SU-DHL-6 (cell line): ENCODE measurements around the gene SEM1.

Experiments
- H2AFZ ChIP-seq: fragments of 200-600 bp; sonication (generic); 2 replicates; pipeline ENCODE4 v1.6.1; 2014; ENCODE audit warnings: low read depth, mild to moderate bottlenecking, moderate library complexity, mixed read lengths, antibody characterized with exemption, low read length; ENCODE audit not compliant: severe bottlenecking
- H3F3A ChIP-seq: fragments of 200-600 bp; shearing (Covaris generic); 2 replicates; pipeline ENCODE4 v1.6.0; 2016; ENCODE audit warnings: antibody characterized with exemption, mild to moderate bottlenecking; ENCODE audit not compliant: insufficient read depth
- H3K27ac ChIP-seq: fragments of 200-600 bp; sonication (generic); 2 replicates; pipeline ENCODE4 v1.5.1; 2016; ENCODE audit warnings: low read depth, mild to moderate bottlenecking, low read length, moderate library complexity, mixed read lengths
- H3K27me3 ChIP-seq: fragments of 200-600 bp; sonication (generic), shearing (Covaris generic); 2 replicates; pipeline ENCODE4 v1.6.0; 2014; ENCODE audit warnings: mild to moderate bottlenecking, low read length
- H3K36me3 ChIP-seq: fragments of 200-600 bp; sonication (generic); 2 replicates; pipeline ENCODE4 v1.6.1; 2014; ENCODE audit warnings: mild to moderate bottlenecking, low read length, mixed read lengths
- H3K4me2 ChIP-seq: fragments of 300-600, 200-600 bp; shearing (Covaris generic), sonication (generic); 2 replicates; pipeline ENCODE4 v1.6.0; 2014; ENCODE audit warnings: low read length, low read depth, mild to moderate bottlenecking; ENCODE audit not compliant: poor library complexity, severe bottlenecking
- H3K4me3 ChIP-seq: fragments of 200-600 bp; sonication (generic); 2 replicates; pipeline ENCODE4 v1.5.1; 2014; ENCODE audit warnings: antibody characterized with exemption, low read length, mild to moderate bottlenecking, mixed read lengths; ENCODE audit not compliant: insufficient read depth, poor library complexity, severe bottlenecking
- H3K79me2 ChIP-seq: fragments of 200-600 bp; sonication (generic); 2 replicates; pipeline ENCODE4 v1.6.1; 2014; ENCODE audit warnings: mild to moderate bottlenecking, low read length, moderate library complexity; ENCODE audit not compliant: insufficient read depth
- H3K9ac ChIP-seq: fragments of 200-600 bp; sonication (generic); 2 replicates; pipeline ENCODE4 v1.7.0; 2014; ENCODE audit warnings: mild to moderate bottlenecking, low read length
- H3K9me2 ChIP-seq: fragments of 200-600 bp; sonication (generic); replicated peaks from 2 replicates; pipeline ENCODE4 v1.6.1; 2014; ENCODE audit warnings: low read length; ENCODE audit not compliant: insufficient read depth
- H3K9me3 ChIP-seq: fragments of 200-600 bp; sonication (generic); 2 replicates; pipeline ENCODE4 v1.6.1; 2014; ENCODE audit warnings: low read length, mixed read lengths; ENCODE audit not compliant: insufficient read depth
- H4K20me1 ChIP-seq: fragments of 200-600 bp; sonication (generic); 2 replicates; pipeline ENCODE4 v1.6.1; 2014; ENCODE audit warnings: low read depth, mild to moderate bottlenecking, antibody characterized with exemption, low read length, moderate library complexity, mixed read lengths
- EZH2phosphoT487 ChIP-seq: fragments of 200-600 bp; sonication (generic), shearing (Covaris generic); conservative IDR thresholded peaks from 2 replicates; pipeline ENCODE4 v1.6.1; 2018; ENCODE audit warnings: mild to moderate bottlenecking, antibody characterized with exemption, low read length, moderate library complexity, mixed read lengths
- TF ChIP-seq, protein P1 (sequence below): fragments of 200-600 bp; sonication (generic); IDR thresholded peaks from one replicate; pipeline ENCODE4 v1.5.1; 2017; ENCODE audit warnings: antibody characterized with exemption, mild to moderate bottlenecking, low read length, moderate library complexity; ENCODE audit not compliant: insufficient read depth, poor library complexity, severe bottlenecking

SEM1 gene

DNA sequence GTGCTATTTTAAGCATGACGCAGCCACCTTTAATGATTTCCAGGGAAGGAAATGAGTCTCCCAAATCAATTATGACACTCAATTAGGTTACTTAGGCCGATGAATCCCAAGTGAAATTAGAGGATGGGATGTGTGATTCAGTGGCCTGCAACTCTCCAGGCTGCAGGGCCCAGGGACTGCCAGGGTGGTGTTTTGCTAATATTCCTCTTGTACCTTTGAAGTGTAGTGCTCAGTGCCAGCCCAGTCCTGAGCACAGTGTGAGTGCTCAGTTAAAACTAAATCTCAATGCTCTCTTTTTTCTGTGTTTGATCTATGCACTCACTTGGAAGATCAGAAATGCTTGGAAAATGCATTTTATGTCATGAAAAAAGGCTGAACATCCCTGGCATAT, 51.6 kb downstream of the SEM1 start:
- Histone ChIP-seq H3K27ac (no peak overlapping the region), H3K79me2 (no peaks in the 10 kb centered on the region), H4K20me1 (no peaks in the 10 kb centered on the region), H3K36me3 (no peaks in the 10 kb centered on the region), H3F3A (no peaks in the 10 kb centered on the region), H3K9ac (no peak overlapping the region), H3K4me3 (no peak overlapping the region), H3K4me2 (no peak overlapping the region), H3K27me3 (no peaks in the 10 kb centered on the region), H3K9me3 (no peaks in the 10 kb centered on the region), H2AFZ (no peak overlapping the region), H3K9me2 (no peaks in the 10 kb centered on the region)
- TF ChIP-seq, protein P1, sequence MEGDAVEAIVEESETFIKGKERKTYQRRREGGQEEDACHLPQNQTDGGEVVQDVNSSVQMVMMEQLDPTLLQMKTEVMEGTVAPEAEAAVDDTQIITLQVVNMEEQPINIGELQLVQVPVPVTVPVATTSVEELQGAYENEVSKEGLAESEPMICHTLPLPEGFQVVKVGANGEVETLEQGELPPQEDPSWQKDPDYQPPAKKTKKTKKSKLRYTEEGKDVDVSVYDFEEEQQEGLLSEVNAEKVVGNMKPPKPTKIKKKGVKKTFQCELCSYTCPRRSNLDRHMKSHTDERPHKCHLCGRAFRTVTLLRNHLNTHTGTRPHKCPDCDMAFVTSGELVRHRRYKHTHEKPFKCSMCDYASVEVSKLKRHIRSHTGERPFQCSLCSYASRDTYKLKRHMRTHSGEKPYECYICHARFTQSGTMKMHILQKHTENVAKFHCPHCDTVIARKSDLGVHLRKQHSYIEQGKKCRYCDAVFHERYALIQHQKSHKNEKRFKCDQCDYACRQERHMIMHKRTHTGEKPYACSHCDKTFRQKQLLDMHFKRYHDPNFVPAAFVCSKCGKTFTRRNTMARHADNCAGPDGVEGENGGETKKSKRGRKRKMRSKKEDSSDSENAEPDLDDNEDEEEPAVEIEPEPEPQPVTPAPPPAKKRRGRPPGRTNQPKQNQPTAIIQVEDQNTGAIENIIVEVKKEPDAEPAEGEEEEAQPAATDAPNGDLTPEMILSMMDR: no peak
- TF ChIP-seq EZH2phosphoT487: no peak

DNA sequence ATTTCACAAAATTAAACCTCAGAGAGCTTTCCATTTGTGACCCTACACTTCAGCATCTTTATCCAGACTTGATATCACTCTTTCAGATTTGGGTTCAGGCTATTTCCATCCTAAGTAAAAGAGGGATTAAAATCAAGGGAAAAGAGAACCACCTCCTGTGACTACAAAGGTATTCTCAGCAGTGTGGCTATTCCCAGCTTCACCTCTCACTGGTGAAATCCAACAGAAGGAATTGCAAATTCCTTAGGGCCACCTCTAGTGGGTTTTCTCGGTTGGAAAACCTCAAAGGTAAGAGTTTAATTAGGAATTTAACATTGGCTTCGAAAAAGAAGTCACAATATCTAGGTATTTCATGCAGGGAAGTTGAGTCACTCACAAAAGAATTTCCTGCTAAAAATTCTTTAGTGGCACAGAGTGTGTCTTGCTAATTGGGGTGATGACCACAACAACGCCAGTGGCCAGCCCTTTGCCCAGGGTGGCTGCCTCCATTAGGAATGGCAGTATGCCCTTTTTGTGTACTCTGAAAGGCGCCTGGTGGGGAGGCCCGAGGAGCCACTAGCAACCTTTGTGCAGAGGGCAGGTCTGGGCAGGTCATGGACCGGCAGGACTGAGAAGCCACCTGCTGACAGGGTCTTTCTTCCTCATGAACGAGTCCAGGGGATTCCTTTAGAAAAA, 52.2 kb downstream of the SEM1 start:
- Histone ChIP-seq H3K4me2 (no peak overlapping the region), H3K79me2 (no peaks in the 10 kb centered on the region), H3K9me2 (no peaks in the 10 kb centered on the region), H4K20me1 (no peaks in the 10 kb centered on the region), H3K27me3 (no peaks in the 10 kb centered on the region), H2AFZ (no peak overlapping the region), H3K9ac (no peak overlapping the region), H3K4me3 (no peak overlapping the region), H3K36me3 (no peaks in the 10 kb centered on the region), H3K9me3 (no peaks in the 10 kb centered on the region), H3F3A (no peaks in the 10 kb centered on the region), H3K27ac (no peak overlapping the region)
- no peak for TF ChIP-seq EZH2phosphoT487
- TF ChIP-seq, protein P1: no peak

DNA sequence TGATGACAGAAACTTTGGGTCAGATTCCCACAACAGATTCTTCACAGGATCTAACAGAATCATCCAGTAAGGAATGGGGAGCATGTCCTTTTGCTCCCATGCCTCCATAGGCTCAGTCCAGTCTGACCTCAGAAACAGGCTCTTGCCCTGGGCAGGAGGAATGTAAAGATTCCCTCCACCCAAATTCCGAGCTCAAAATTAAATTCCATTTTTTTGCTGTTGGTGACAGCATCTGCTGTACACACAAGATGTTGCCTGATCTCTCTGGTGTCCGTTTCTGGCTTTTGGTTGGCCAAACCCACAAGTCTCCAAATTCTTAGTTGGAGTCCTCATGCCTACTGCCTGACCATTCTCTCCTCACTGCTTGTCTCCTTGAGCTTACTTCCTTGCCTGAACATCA, 53.7 kb downstream of the SEM1 start:
- no peak overlapping the region for H2AFZ ChIP-seq
- TF ChIP-seq EZH2phosphoT487: no peak
- TF ChIP-seq, protein P1: no peak
- no peaks in the 10 kb centered on the region for H3K27me3 ChIP-seq
- no peak overlapping the region for H3K4me3 ChIP-seq
- no peaks in the 10 kb centered on the region for H3K9me2 ChIP-seq
- no peaks in the 10 kb centered on the region for H3K9me3 ChIP-seq
- no peaks in the 10 kb centered on the region for H3K36me3 ChIP-seq
- no peaks in the 10 kb centered on the region for H4K20me1 ChIP-seq
- no peak overlapping the region for H3K4me2 ChIP-seq
- no peaks in the 10 kb centered on the region for H3F3A ChIP-seq
- H3K27ac ChIP-seq: no peak overlapping the region
- H3K9ac ChIP-seq: no peak overlapping the region
- no peaks in the 10 kb centered on the region for H3K79me2 ChIP-seq
